ENCODE measurements around the gene SHCBP1. TPM values are rescaled to one million over a fixed set of nuclear protein-coding genes. Genes with fewer than 3 reads are reported as not detected.

SHCBP1 gene
- total and polyA plus RNA-seq, 2 of the 4 experiments (the other 2 are of a cell fraction), result 18.3 to 18.6 TPM

DNA sequence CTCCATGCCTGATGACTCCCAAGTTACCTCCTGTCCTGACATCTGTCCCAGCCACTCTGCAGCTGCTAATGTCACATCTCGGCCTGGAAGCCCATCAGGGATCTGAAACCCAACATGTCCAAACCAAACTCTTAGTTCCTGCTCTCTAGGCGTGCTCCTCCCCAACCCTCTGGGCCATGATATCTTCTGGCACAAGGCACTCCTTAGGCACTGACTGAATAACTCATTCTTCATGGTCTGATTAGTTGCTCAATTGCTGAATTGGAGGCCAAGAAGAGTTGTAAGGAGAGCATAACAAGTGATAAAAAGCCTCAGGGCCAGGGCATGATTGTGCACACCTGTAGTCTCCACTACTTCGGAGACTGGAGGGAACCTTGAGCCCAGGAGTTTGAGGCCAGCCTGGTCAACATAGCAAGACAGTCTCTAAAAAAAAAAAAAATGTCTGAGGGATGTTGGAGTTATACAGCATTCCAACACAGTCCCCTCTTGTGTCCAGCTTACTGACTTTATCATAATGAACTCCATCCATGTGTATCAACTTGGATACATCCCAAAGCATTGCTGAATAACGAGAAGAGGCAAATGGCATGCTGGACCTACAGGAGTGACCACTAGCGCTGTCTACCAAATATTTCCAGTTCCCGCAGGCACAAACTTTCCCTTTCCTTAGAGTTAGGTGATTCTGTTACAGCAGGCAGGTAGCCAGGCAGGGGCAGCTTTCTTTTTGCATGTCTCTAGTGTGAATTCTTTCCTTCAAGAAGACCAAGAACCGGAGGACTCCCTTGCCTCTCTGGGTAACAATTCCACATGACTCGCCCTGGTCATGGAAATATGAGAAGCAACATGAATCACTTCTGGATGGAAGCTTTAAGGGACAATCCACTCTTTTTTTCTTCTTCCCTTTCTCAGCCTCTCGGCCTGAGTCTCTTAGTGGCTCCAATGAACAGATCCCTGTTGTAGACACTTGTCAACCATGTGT lies 18.1 kb upstream of the SHCBP1 start:
- H2BK15ac ChIP-seq (ENCODE audit: low read depth, low read length), result no peak overlapping the region
- H3K4me2 ChIP-seq (ENCODE audit: low read depth, low read length), result peak overlapping the region; percentile 56
- H3K23ac ChIP-seq (ENCODE audit: low read depth, low read length), result no peak overlapping the region
- BruUV-seq (replicated peaks), result no TSS peak
- dilution Hi-C loops (cut with HindIII; ENCODE audit: low sequenced_read_pairs, unreplicated experiment), result no loop called here
- no peak for TF ChIP-seq BHLHE40 (IDR thresholded peaks at IDR 0.05; ENCODE audit: low read depth, low read length)
- TF ChIP-seq RFX5 (IDR thresholded peaks at IDR 0.05; ENCODE audit: low read depth, low read length), result no peak
- peaks cover 2% of the 10 kb centered on the region; the same call in 1 of the 2 replicates for H3K27me3 ChIP-seq (ENCODE audit: control insufficient read depth, insufficient read depth, low read length)
- H3K4me3 ChIP-seq (ENCODE audit: insufficient read depth, low read depth, low read length), result no peak overlapping the region
- H4K8ac ChIP-seq (ENCODE audit: low read depth in 2 of 2, low read length in 2 of 2), result no peak overlapping the region
- no peak overlapping the region for H3K4ac ChIP-seq (ENCODE audit: low read depth, low read length)
- no peak overlapping the region for H4K91ac ChIP-seq (ENCODE audit: insufficient read depth, low read depth, low read length)
- no peak overlapping the region for H2BK20ac ChIP-seq (ENCODE audit: low read depth, low read length)
- H3K56ac ChIP-seq (ENCODE audit: extremely low read depth, insufficient read depth, low read length), result no peak overlapping the region
- H3K27ac ChIP-seq (ENCODE audit: insufficient read depth, low read length), result no peak overlapping the region
- ChIA-PET POLR2A (ENCODE audit: unreplicated experiment) (no interaction called here), CTCF (interaction anchor here (1.2 kb wide), 1 partner anchor 9 kb away, joined by 3 read pairs; no protein-coding TSS in a partner anchor)
- H3K18ac ChIP-seq (ENCODE audit: low read depth, low read length), result no peak overlapping the region
- no peak overlapping the region for H4K5ac ChIP-seq (ENCODE audit: low read depth, low read length)
- H4K20me1 ChIP-seq (ENCODE audit: insufficient read depth, low read length), result no peaks in the 10 kb centered on the region
- no peak overlapping the region for H2BK5ac ChIP-seq (ENCODE audit: low read depth, low read length, poor library complexity, severe bottlenecking)
- H3K9ac ChIP-seq (ENCODE audit: low read depth, low read length), result no peak overlapping the region
- DNase-seq (peak; percentile 73), ATAC-seq (ENCODE audit: low read depth) (peak; percentile 82)
- intact Hi-C loops (cut with micrococcal nuclease), result no loop called here
- in situ Hi-C loops (cut with MboI; ENCODE audit: low sequenced_read_pairs), result no loop called here
- no peak overlapping the region; the same call in 1 of the 2 replicates for H3K14ac ChIP-seq (replicated peaks; ENCODE audit: low read depth, low read length)
- H3K4me1 ChIP-seq (ENCODE audit: control insufficient read depth, insufficient read depth, low read length), result peaks cover 8% of the 10 kb centered on the region; the same call in 1 of the 2 replicates
- no peaks in the 10 kb centered on the region for H3K9me3 ChIP-seq (ENCODE audit: control insufficient read depth, insufficient read depth, low read length)
- peak overlapping the region; percentile 37 for H2AK9ac ChIP-seq (replicated peaks; ENCODE audit: low read depth, low read length, poor library complexity)
- WGBS, 2 experiments (ENCODE audit: extremely low coverage in 2 of 2, insufficient read length in 1 of 2), result 83% methylated on average over 1 of the region's 9 CpGs; no CpG with 5 or more reads in 1 of the 2 experiments
- 0 out of 2 replicates have a peak overlapping the region, but pooled peaks have one; percentile 50 for H2AK5ac ChIP-seq (ENCODE audit: low read depth, low read length)
- H2AFZ ChIP-seq (replicated peaks; ENCODE audit: low read length, poor library complexity), result peak overlapping the region; percentile 13
- H2BK120ac ChIP-seq (ENCODE audit: low read depth, low read length), result no peak overlapping the region
- H3K36me3 ChIP-seq (ENCODE audit: control insufficient read depth, insufficient read depth, low read length), result no peaks in the 10 kb centered on the region
- H3K9me1 ChIP-seq (ENCODE audit: insufficient read depth, low read length), result peaks cover 7% of the 10 kb centered on the region; the same call in 1 of the 2 replicates
- no peaks in the 10 kb centered on the region for H3K79me1 ChIP-seq (ENCODE audit: low read depth in 1 of 2, low read length in 2 of 2)

Data from IMR-90 (cell line).